ENCODE measurements around the gene STPG1. TPM values are rescaled to one million over a fixed set of nuclear protein-coding genes. Genes with fewer than 3 reads are reported as not detected.

Gene STPG1
- total RNA-seq, 2 experiments from 2014 or later, result 5.2 to 5.7 TPM

GRCh38 chr1:24360681-24361080, 52.9 kb downstream of the STPG1 start:
- ChIA-PET CTCF (no interaction called here), POLR2A (interaction anchor here (0.5 kb wide), 1 partner anchor 338 kb away, joined by 8 read pairs; no protein-coding TSS in a partner anchor)

GRCh38 chr1:24357038-24357437, 56.5 kb downstream of the STPG1 start:
- POLR2A ChIA-PET, result interaction anchor here (0.6 kb wide), 1 partner anchor 665 kb away, joined by 3 read pairs; no protein-coding TSS in a partner anchor
- CTCF ChIA-PET, result interaction anchor here (0.6 kb wide), 1 partner anchor 11 kb away, joined by 4 read pairs; no protein-coding TSS in a partner anchor

GRCh38 chr1:24355466-24355865, 58.1 kb downstream of the STPG1 start:
- CTCF ChIA-PET, result no interaction called here
- POLR2A ChIA-PET, result no interaction called here

GRCh38 chr1:24353292-24353891, 60.2 kb downstream of the STPG1 start:
- POLR2A ChIA-PET, result no interaction called here
- CTCF ChIA-PET, result interaction anchor here (1.5 kb wide), 1 partner anchor 38 kb away, joined by 8 read pairs; no protein-coding TSS in a partner anchor

- ChIA-PET POLR2A (interaction anchor here (0.6 kb wide), 1 partner anchor 1636 kb away, joined by 6 read pairs; no protein-coding TSS in a partner anchor), CTCF (interaction anchor here (1.6 kb wide), 1 partner anchor 152 kb away, joined by 4 read pairs; no protein-coding TSS in a partner anchor)
Observed at GRCh38 chr1:24351918-24352627, 61.5 kb downstream of the STPG1 start.

GRCh38 chr1:24351247-24351646, 62.3 kb downstream of the STPG1 start:
- ChIA-PET POLR2A (interaction anchor here (0.6 kb wide), 1 partner anchor 1637 kb away, joined by 6 read pairs; no protein-coding TSS in a partner anchor), CTCF (interaction anchor here (1.0 to 1.6 kb wide), 2 partner anchors 151 to 201 kb away, joined by 3 to 4 read pairs; no protein-coding TSS in a partner anchor)

GRCh38 chr1:24349891-24350290, 63.7 kb downstream of the STPG1 start:
- ChIA-PET POLR2A (no interaction called here), CTCF (interaction anchor here (1.0 kb wide), 1 partner anchor 15 kb away, joined by 3 read pairs; no protein-coding TSS in a partner anchor)

- ChIA-PET POLR2A (no interaction called here), CTCF (no interaction called here)
Observed at GRCh38 chr1:24348196-24348595, 65.4 kb downstream of the STPG1 start.

- POLR2A ChIA-PET, result no interaction called here
- CTCF ChIA-PET, result no interaction called here
Observed at GRCh38 chr1:24347159-24347934, 66.2 kb downstream of the STPG1 start.

- POLR2A ChIA-PET, result no interaction called here
- CTCF ChIA-PET, result no interaction called here
Observed at GRCh38 chr1:24345334-24345733, 68.2 kb downstream of the STPG1 start.

GRCh38 chr1:24344090-24344742, 69.4 kb downstream of the STPG1 start:
- POLR2A ChIA-PET, result no interaction called here
- CTCF ChIA-PET, result interaction anchor here (0.6 to 0.7 kb wide), 3 partner anchors 26 to 437 kb away, joined by 3 to 4 read pairs (median 3); no protein-coding TSS in a partner anchor

- ChIA-PET POLR2A (no interaction called here), CTCF (no interaction called here)
Observed at GRCh38 chr1:24343412-24344089, 70.0 kb downstream of the STPG1 start.

- ChIA-PET CTCF (interaction anchor here (1.0 kb wide), 1 partner anchor 142 kb away, joined by 3 read pairs; no protein-coding TSS in a partner anchor), POLR2A (no interaction called here)
Observed at GRCh38 chr1:24341260-24341659, 72.3 kb downstream of the STPG1 start.

GRCh38 chr1:24340770-24341169, 72.8 kb downstream of the STPG1 start:
- ChIA-PET POLR2A (no interaction called here), CTCF (no interaction called here)

GRCh38 chr1:24339996-24340395, 73.6 kb downstream of the STPG1 start:
- ChIA-PET POLR2A (no interaction called here), CTCF (no interaction called here)

- CTCF ChIA-PET, result interaction anchor here (0.6 to 1.1 kb wide), 2 partner anchors 72 to 136 kb away, joined by 3 read pairs; no protein-coding TSS in a partner anchor
Observed at GRCh38 chr1:24338447-24338846, 75.1 kb downstream of the STPG1 start.

GRCh38 chr1:24337455-24337854, 76.1 kb downstream of the STPG1 start:
- ChIA-PET CTCF (no interaction called here), POLR2A (no interaction called here)

More at GRCh38 chr1:24338447-24338846, 75.1 kb downstream of the STPG1 start:
- POLR2A ChIA-PET, result no interaction called here

- CTCF ChIA-PET, result interaction anchor here (1.1 kb wide), 1 partner anchor 14 kb away, joined by 3 read pairs; no protein-coding TSS in a partner anchor
Observed at GRCh38 chr1:24336075-24336474, 77.5 kb downstream of the STPG1 start.

More at GRCh38 chr1:24336075-24336474, 77.5 kb downstream of the STPG1 start:
- POLR2A ChIA-PET, result no interaction called here
